Sigmoid colon (tissue), 3 donors: ENCODE data around the gene HMOX2.

Experiments used
- POLR2A ChIP-seq, 2 donors: fragments of 450-650 bp; IDR thresholded peaks; one replicate each; pipeline ENCODE4 v1.6.1; 2016; ENCODE audit warnings: antibody characterized with exemption in 2 of 2, mild to moderate bottlenecking in 2 of 2, moderate library complexity in 2 of 2
- TF ChIP-seq, protein P1 (sequence below), 4 experiments: fragments of 450-650 bp in 3 of 4; fragments of 200-600 bp in 1 of 4; IDR thresholded peaks; one replicate each; pipeline ENCODE4 v1.5.1; 2016 to 2019; ENCODE audit warnings: antibody characterized with exemption in 4 of 4, mild to moderate bottlenecking in 3 of 4, moderate library complexity in 2 of 4

GRCh38 chr16:4443271-4443670 lies 32.9 kb upstream of the HMOX2 start:
- TF ChIP-seq, protein P1, sequence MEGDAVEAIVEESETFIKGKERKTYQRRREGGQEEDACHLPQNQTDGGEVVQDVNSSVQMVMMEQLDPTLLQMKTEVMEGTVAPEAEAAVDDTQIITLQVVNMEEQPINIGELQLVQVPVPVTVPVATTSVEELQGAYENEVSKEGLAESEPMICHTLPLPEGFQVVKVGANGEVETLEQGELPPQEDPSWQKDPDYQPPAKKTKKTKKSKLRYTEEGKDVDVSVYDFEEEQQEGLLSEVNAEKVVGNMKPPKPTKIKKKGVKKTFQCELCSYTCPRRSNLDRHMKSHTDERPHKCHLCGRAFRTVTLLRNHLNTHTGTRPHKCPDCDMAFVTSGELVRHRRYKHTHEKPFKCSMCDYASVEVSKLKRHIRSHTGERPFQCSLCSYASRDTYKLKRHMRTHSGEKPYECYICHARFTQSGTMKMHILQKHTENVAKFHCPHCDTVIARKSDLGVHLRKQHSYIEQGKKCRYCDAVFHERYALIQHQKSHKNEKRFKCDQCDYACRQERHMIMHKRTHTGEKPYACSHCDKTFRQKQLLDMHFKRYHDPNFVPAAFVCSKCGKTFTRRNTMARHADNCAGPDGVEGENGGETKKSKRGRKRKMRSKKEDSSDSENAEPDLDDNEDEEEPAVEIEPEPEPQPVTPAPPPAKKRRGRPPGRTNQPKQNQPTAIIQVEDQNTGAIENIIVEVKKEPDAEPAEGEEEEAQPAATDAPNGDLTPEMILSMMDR (IDR thresholded peaks at IDR 0.05): no peak
- TF ChIP-seq POLR2A (IDR thresholded peaks at IDR 0.05): no peak
